Stimulated activated naive B cell treated with anti-CD40 and anti-IgM and Interleukin-4, amounts not matched to agents 10 μg/mL and 1 μg/mL and 100 μg/mL, for 72 hours (primary cell): ENCODE results near the gene TBC1D16.

Source experiments
- ATAC-seq, 2 donors: fragments of 150-1000 bp; cut with Tn5 transposase; replicated peaks; 2 replicates each; pipeline ENCODE4 v1.10.0; 2021; ENCODE audit warnings: moderate library complexity in 1 of 2
- DNase-seq: peaks from one replicate; pipeline ENCODE4 v3.0.0; 2021
- H3K27ac Mint-ChIP-seq: one replicate; pipeline ENCODE4 v1.8.0; 2022; ENCODE audit warnings: mild to moderate bottlenecking, mixed read lengths
- H3K27me3 Mint-ChIP-seq, 2 donors: one replicate each; pipeline ENCODE4 v1.8.0; 2022; ENCODE audit warnings: mixed read lengths in 2 of 2
- H3K36me3 Mint-ChIP-seq, 2 donors: one replicate each; pipeline ENCODE4 v1.8.0; 2022; ENCODE audit warnings: mixed read lengths in 2 of 2, mild to moderate bottlenecking in 1 of 2
- H3K4me1 Mint-ChIP-seq, 2 donors: one replicate each; pipeline ENCODE4 v1.8.0; 2022; ENCODE audit warnings: mixed read lengths in 2 of 2, mild to moderate bottlenecking in 1 of 2
- H3K4me3 Mint-ChIP-seq, 2 donors: one replicate each; pipeline ENCODE4 v1.8.0; 2022; ENCODE audit warnings: mild to moderate bottlenecking in 2 of 2, mixed read lengths in 2 of 2, moderate library complexity in 1 of 2
- H3K9me3 Mint-ChIP-seq, 2 donors: one replicate each; pipeline ENCODE4 v1.8.0; 2022; ENCODE audit warnings: mixed read lengths in 2 of 2, mild to moderate bottlenecking in 1 of 2

The TBC1D16 gene

DNA sequence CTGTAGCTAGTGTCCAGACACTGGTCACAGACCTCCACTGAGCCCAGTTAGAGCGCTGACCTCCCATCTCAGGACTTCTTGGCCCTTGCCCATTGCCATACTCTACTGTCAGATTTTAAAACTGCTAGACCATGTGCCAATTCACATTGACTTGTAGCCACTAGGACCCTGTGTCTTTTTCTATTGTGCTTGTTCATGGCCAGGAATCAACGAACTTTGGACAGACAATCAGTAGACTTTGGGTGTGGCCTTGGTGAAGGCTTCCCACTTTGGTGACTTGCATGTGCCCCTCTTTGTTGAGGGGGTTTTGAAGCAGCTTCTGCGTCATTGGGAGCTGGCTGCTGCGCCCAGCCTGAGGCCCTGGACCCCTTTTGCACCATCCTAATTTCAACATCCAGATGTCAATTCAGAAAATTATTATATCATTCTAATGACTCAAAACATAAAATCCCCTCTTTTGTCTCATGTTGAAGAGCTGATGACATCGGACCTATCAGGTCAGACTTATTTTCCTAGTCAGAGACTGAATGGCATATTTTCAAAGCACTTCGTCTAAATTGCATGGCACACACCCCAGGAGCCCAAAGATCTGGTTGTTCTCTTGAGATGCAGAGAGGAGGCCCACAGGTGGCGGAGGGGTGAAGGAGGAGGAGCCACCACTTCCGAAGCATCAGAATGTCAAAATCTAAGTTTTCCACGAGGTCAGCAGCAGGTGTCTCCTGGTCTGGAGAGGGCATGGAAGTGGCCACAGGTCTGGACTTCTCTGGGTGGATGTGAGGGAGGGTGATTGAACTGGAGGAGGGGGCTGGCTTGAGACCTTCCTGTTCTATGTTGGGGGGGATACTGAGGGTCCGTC is 103.0 kb downstream of the TBC1D16 start:
- Mint-ChIP-seq H3K36me3 (no peaks in the 10 kb centered on the region), H3K27me3 (peaks cover 20 to 44% of the 10 kb centered on the region in 2 donors), H3K27ac (no peak overlapping the region), H3K4me1 (peaks cover 59 to 90% of the 10 kb centered on the region in 2 donors), H3K4me3 (peak overlapping the region in 1 of 2 donors; percentile 47), H3K9me3 (no peaks in the 10 kb centered on the region)
- no peak for DNase-seq
- ATAC-seq: no peak

GRCh38 chr17:79931817-79932309 is 103.8 kb downstream of the TBC1D16 start:
- no peaks in the 10 kb centered on the region for H3K9me3 Mint-ChIP-seq
- peak overlapping the region; percentile 65 for H3K27ac Mint-ChIP-seq
- DNase-seq (no peak), ATAC-seq (peak; percentile 23 to 24)
- peak overlapping the region; percentile 59 to 78 for H3K4me3 Mint-ChIP-seq
- H3K36me3 Mint-ChIP-seq: no peaks in the 10 kb centered on the region
- peaks cover 51 to 83% of the 10 kb centered on the region in 2 donors for H3K4me1 Mint-ChIP-seq
- H3K27me3 Mint-ChIP-seq: peaks cover 21 to 42% of the 10 kb centered on the region in 2 donors

- Mint-ChIP-seq H3K4me3 (peak overlapping the region; percentile 60 to 78), H3K4me1 (peaks cover 46 to 76% of the 10 kb centered on the region in 2 donors)
Measured at GRCh38 chr17:79930877-79931816, 104.5 kb downstream of the TBC1D16 start.

GRCh38 chr17:79930062-79930876 is 105.4 kb downstream of the TBC1D16 start:
- peak overlapping the region; percentile 60 to 78 for H3K4me3 Mint-ChIP-seq
- no peaks in the 10 kb centered on the region for H3K36me3 Mint-ChIP-seq
- no peak for ATAC-seq
- H3K9me3 Mint-ChIP-seq: no peaks in the 10 kb centered on the region
- H3K27me3 Mint-ChIP-seq: peaks cover 21 to 34% of the 10 kb centered on the region in 2 donors
- H3K4me1 Mint-ChIP-seq: peaks cover 41 to 67% of the 10 kb centered on the region in 2 donors
- no peak for DNase-seq
- H3K27ac Mint-ChIP-seq: no peak overlapping the region

More at GRCh38 chr17:79930877-79931816, 104.5 kb downstream of the TBC1D16 start:
- Mint-ChIP-seq H3K36me3 (no peaks in the 10 kb centered on the region), H3K27me3 (peaks cover 21 to 37% of the 10 kb centered on the region in 2 donors), H3K9me3 (no peaks in the 10 kb centered on the region), H3K27ac (peak overlapping the region; percentile 65)
- ATAC-seq: peak; percentile 76
- peak; percentile 41 for DNase-seq

DNA sequence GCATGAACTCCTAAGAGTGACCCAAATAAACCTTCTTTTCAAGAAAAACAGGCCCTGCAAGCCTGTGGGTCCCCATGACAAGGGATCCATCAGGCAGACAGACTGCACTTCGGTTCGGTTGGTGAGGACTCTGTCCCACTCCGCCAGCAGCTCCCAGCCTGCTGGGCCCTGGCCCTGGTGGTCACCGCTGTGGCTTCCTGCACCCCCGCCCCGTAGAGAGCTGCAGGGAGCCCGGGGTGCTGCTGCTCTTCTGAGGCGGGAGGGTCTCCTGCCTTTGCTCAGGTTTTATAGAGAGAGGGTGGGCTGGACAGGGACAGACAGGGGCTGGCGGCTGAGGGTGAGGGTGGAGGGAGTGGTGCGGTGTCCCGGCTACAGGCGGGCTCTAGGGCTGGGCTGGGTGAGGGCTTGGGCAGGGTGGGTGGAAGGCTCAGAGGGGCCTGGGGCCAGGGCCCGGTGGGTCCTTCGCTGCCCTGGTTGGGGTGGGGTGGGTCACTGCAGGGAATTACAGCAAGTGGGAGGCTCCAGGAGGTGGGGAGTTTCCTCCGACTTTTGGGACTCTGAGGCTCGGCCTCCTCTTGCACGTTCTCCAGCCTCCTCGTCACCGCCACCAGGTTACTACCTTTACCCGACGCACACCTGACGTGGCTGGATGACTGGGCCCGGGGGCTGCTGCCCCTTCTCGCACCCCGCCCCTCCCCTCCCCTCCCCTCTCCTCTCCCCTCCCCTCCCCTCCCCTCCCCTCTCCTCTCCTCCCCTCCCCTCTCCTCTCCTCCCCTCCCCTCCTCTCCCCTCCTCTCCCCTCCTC is 106.2 kb downstream of the TBC1D16 start:
- Mint-ChIP-seq H3K36me3 (no peaks in the 10 kb centered on the region), H3K9me3 (no peaks in the 10 kb centered on the region), H3K27me3 (peaks cover 30 to 37% of the 10 kb centered on the region in 2 donors), H3K27ac (no peak overlapping the region), H3K4me3 (peak overlapping the region in 1 of 2 donors; percentile 71), H3K4me1 (peaks cover 39 to 67% of the 10 kb centered on the region in 2 donors)
- ATAC-seq (no peak), DNase-seq (no peak)

- no peak overlapping the region for H3K27ac Mint-ChIP-seq
- peaks cover 31 to 33% of the 10 kb centered on the region in 2 donors for H3K27me3 Mint-ChIP-seq
- no peaks in the 10 kb centered on the region for H3K9me3 Mint-ChIP-seq
- no peak for DNase-seq
- H3K4me3 Mint-ChIP-seq: no peak overlapping the region
- H3K36me3 Mint-ChIP-seq: no peaks in the 10 kb centered on the region
- ATAC-seq: no peak
- peaks cover 32 to 67% of the 10 kb centered on the region in 2 donors for H3K4me1 Mint-ChIP-seq
Measured at GRCh38 chr17:79928502-79929256, 107.0 kb downstream of the TBC1D16 start.

GRCh38 chr17:79927688-79928501 is 107.8 kb downstream of the TBC1D16 start:
- peaks cover 25 to 67% of the 10 kb centered on the region in 2 donors for H3K4me1 Mint-ChIP-seq
- peaks cover 25 to 31% of the 10 kb centered on the region in 2 donors for H3K27me3 Mint-ChIP-seq
- H3K4me3 Mint-ChIP-seq: no peak overlapping the region
- no peak overlapping the region for H3K27ac Mint-ChIP-seq
- ATAC-seq: no peak
- no peak for DNase-seq
- no peaks in the 10 kb centered on the region for H3K36me3 Mint-ChIP-seq
- no peaks in the 10 kb centered on the region for H3K9me3 Mint-ChIP-seq

DNA sequence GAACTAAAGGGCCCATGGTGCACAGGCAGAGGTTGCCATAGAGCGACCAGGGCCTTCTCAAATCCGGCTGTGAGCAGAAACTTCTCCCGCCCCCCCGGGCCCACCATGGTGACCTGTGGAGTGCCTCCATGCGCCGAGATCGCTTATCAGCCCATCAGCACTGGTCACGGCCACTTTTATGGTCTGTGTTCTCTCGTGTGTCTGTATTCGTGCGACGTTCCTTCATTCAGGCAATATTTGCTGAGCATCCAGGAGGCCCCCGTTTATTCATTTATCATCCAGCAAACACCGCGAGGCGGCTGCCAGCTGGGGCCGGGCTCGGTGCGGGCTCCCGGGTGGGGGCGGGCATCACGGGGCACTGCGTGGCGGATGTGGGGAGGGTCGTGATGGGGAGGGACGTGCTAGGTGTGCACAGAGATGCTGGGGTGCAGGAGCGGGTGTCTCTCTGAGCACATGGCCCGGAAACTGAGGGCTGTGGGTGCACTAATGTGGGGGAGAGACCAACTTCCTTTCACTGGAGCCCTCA is 108.5 kb downstream of the TBC1D16 start:
- DNase-seq: no peak
- Mint-ChIP-seq H3K4me1 (peaks cover 23 to 62% of the 10 kb centered on the region in 2 donors), H3K27ac (no peak overlapping the region), H3K27me3 (peaks cover 23 to 32% of the 10 kb centered on the region in 2 donors), H3K36me3 (no peaks in the 10 kb centered on the region), H3K9me3 (no peaks in the 10 kb centered on the region), H3K4me3 (no peak overlapping the region)
- ATAC-seq: no peak

GRCh38 chr17:79926605-79927135 is 109.0 kb downstream of the TBC1D16 start:
- DNase-seq: no peak
- H3K27ac Mint-ChIP-seq: no peak overlapping the region
- no peak for ATAC-seq
- H3K4me3 Mint-ChIP-seq: no peak overlapping the region
- peaks cover 22 to 57% of the 10 kb centered on the region in 2 donors for H3K4me1 Mint-ChIP-seq
- no peaks in the 10 kb centered on the region for H3K36me3 Mint-ChIP-seq
- H3K9me3 Mint-ChIP-seq: no peaks in the 10 kb centered on the region
- peaks cover 23 to 37% of the 10 kb centered on the region in 2 donors for H3K27me3 Mint-ChIP-seq

- Mint-ChIP-seq H3K27ac (no peak overlapping the region), H3K4me3 (no peak overlapping the region)
- no peak for ATAC-seq
Measured at GRCh38 chr17:79926142-79926604, 109.5 kb downstream of the TBC1D16 start.

GRCh38 chr17:79925242-79925957 is 110.3 kb downstream of the TBC1D16 start:
- H3K36me3 Mint-ChIP-seq: no peaks in the 10 kb centered on the region
- DNase-seq (no peak), ATAC-seq (no peak)
- no peaks in the 10 kb centered on the region for H3K9me3 Mint-ChIP-seq
- H3K4me3 Mint-ChIP-seq: no peak overlapping the region
- peaks cover 14 to 44% of the 10 kb centered on the region in 2 donors for H3K4me1 Mint-ChIP-seq
- peaks cover 23 to 43% of the 10 kb centered on the region in 2 donors for H3K27me3 Mint-ChIP-seq
- H3K27ac Mint-ChIP-seq: no peak overlapping the region

More at GRCh38 chr17:79926142-79926604, 109.5 kb downstream of the TBC1D16 start:
- H3K27me3 Mint-ChIP-seq: peaks cover 23 to 42% of the 10 kb centered on the region in 2 donors
- H3K4me1 Mint-ChIP-seq: peaks cover 18 to 52% of the 10 kb centered on the region in 2 donors
- H3K36me3 Mint-ChIP-seq: no peaks in the 10 kb centered on the region
- H3K9me3 Mint-ChIP-seq: no peaks in the 10 kb centered on the region
- DNase-seq: no peak
